GM12865 (cell line): Measurements from ENCODE around the gene MYO1E.

Experiments
- DNase-seq: peaks from one replicate; pipeline ENCODE4 v3.0.0; 2010; ENCODE audit warnings: low read depth
- H3K4me3 ChIP-seq: 2 replicates; pipeline ENCODE4 v1.5.1; 2011; ENCODE audit warnings: mild to moderate bottlenecking, low read depth, low read length, control low read depth
- TF ChIP-seq, protein P1 (sequence below): IDR thresholded peaks from 2 replicates; pipeline ENCODE4 v1.5.1; 2011; ENCODE audit warnings: low read length, control low read depth, low read depth, inconsistent platforms; ENCODE audit not compliant: insufficient read depth; ENCODE audit errors: missing control alignments

MYO1E gene

DNA sequence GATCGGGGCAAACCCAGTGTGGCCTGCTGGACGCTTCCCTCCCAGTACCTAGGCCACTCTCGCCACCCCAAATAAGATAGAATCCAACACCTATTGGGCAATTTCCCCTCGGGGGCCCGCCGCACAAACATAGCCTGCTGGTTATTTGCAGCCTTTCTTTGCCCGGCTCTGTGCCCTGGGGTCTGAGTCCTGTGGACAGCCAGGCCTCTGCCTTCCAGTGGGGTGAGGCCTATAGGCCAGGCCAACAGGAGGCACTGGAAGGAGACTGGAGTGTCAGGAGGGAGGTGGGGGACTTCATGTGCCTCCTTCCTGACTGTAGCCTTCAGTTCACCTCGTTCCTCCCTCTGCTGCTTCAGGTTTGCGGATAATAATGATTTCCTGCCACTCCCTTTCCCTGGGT, 213.5 kb downstream of the MYO1E start:
- H3K4me3 ChIP-seq = no peak overlapping the region
- TF ChIP-seq, protein P1, sequence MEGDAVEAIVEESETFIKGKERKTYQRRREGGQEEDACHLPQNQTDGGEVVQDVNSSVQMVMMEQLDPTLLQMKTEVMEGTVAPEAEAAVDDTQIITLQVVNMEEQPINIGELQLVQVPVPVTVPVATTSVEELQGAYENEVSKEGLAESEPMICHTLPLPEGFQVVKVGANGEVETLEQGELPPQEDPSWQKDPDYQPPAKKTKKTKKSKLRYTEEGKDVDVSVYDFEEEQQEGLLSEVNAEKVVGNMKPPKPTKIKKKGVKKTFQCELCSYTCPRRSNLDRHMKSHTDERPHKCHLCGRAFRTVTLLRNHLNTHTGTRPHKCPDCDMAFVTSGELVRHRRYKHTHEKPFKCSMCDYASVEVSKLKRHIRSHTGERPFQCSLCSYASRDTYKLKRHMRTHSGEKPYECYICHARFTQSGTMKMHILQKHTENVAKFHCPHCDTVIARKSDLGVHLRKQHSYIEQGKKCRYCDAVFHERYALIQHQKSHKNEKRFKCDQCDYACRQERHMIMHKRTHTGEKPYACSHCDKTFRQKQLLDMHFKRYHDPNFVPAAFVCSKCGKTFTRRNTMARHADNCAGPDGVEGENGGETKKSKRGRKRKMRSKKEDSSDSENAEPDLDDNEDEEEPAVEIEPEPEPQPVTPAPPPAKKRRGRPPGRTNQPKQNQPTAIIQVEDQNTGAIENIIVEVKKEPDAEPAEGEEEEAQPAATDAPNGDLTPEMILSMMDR = no peak
- DNase-seq = no peak

- no peak overlapping the region for H3K4me3 ChIP-seq
- DNase-seq = no peak
- TF ChIP-seq, protein P1 = no peak
These were observed 214.0 kb downstream of the MYO1E start for GRCh38 chr15:59158701-59159034.

GRCh38 chr15:59157840-59158700, 214.6 kb downstream of the MYO1E start:
- TF ChIP-seq, protein P1 = no peak
- no peak for DNase-seq
- H3K4me3 ChIP-seq = no peak overlapping the region

- no peak overlapping the region for H3K4me3 ChIP-seq
- TF ChIP-seq, protein P1 = no peak
- no peak for DNase-seq
These were observed 215.3 kb downstream of the MYO1E start for GRCh38 chr15:59157396-59157795.

- TF ChIP-seq, protein P1 = no peak
- DNase-seq = no peak
- no peak overlapping the region for H3K4me3 ChIP-seq
These were observed 217.2 kb downstream of the MYO1E start for GRCh38 chr15:59155431-59155830.

- TF ChIP-seq, protein P1 = no peak
- H3K4me3 ChIP-seq = no peak overlapping the region
- no peak for DNase-seq
These were observed 218.4 kb downstream of the MYO1E start for GRCh38 chr15:59154243-59154642.

- H3K4me3 ChIP-seq = no peak overlapping the region
- TF ChIP-seq, protein P1 = no peak
These were observed 219.2 kb downstream of the MYO1E start for GRCh38 chr15:59153466-59153865.

More at GRCh38 chr15:59153466-59153865, 219.2 kb downstream of the MYO1E start:
- DNase-seq = no peak
